Measurements from ENCODE around the gene NOXO1. TPM values are rescaled to one million over a fixed set of nuclear protein-coding genes. Genes with fewer than 3 reads are reported as not detected.
A peak's percentile ranks its signal among the peaks of the same experiment; 100 is the strongest.

NOXO1 gene
- total and polyA plus RNA-seq, 2 experiments from 2014 or later: 2.3 to 6.0 TPM

GRCh38 chr16:2024032-2024420, 42.8 kb upstream of the NOXO1 start:
- H2AFZ ChIP-seq: no peak overlapping the region
- peaks cover 8% of the 10 kb centered on the region for H4K20me1 ChIP-seq (ENCODE audit: insufficient read depth, poor library complexity, severe bottlenecking)
- no peaks in the 10 kb centered on the region for H3K9me3 ChIP-seq (ENCODE audit: low read depth)
- 94% methylated on average over 12 of the region's 12 CpGs for WGBS (ENCODE audit: low lambda C conversion rate, missing lambda C conversion rate)
- H3K79me2 ChIP-seq: peaks cover 20% of the 10 kb centered on the region
- peaks cover 45% of the 10 kb centered on the region for H3K4me1 ChIP-seq (ENCODE audit: insufficient read depth)
- DNase-seq (ENCODE audit: low spot score): no peak
- peak overlapping the region; percentile 82 for H3K27ac ChIP-seq
- peak overlapping the region; percentile 76 for H3K4me2 ChIP-seq
- H3K27me3 ChIP-seq: peaks cover 18% of the 10 kb centered on the region
- no peaks in the 10 kb centered on the region for H3K9me2 ChIP-seq (replicated peaks; ENCODE audit: insufficient read depth)
- H3K36me3 ChIP-seq (replicated peaks; ENCODE audit: insufficient read depth, low read depth): no peaks in the 10 kb centered on the region
- no peak for TF ChIP-seq EZH2phosphoT487 (IDR thresholded peaks at IDR 0.05; ENCODE audit: low read depth, severe bottlenecking, unreplicated experiment)
- no peak for TF ChIP-seq EZH2 (IDR thresholded peaks at IDR 0.05; ENCODE audit: borderline replicate concordance)
- TF ChIP-seq CTCF (IDR thresholded peaks at IDR 0.05; ENCODE audit: poor library complexity): no peak
- H3K4me3 ChIP-seq: no peak overlapping the region

DNA sequence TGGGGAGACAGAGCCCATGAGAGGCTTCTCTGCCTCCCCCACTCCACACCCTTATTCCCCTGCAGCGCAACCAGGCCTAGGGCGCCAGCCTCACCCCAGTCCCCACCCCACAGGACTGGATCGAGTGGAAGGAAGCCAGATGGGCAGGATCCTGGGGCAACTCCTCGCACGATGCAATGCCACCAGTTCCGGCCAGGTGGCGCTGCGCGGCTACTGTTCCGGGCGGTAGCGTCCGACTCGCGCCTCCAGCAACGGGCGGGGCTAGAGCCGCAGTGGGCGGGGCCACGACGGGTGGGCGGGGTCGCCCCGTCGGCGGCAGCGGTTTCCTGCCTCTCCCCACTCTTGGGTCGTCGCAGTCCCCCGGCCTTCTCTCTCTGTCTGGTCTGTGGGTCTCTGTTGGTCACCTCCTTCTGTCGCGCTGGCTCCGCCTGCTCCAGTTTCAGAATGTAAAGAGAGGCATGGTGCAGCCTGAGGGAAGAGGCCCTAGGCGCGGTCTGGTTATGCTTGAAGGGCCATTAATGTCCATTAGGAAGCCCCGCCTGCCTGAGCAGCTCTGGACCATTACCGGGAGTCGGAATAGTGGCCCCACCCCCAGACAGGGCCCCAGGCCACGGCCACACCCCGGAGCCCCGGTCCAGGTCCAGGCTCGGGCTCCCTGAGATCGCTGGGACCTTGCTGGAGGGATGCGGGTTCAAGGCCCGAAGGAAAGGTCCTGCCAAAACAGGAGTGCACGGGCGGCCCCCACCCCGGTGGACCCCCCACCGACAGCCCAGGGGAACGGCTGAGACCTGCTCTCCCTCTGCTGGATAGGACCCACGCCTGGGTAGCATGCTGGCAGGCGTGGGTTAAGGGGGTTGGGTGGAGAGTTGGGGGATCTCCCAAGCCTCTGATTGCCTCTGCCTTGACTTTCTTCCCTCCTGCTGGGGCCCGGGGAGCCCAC, 42.1 kb upstream of the NOXO1 start:
- H3K9me3 ChIP-seq (ENCODE audit: low read depth): no peaks in the 10 kb centered on the region
- peak; percentile 95 for DNase-seq (ENCODE audit: low spot score)
- peaks cover 8% of the 10 kb centered on the region for H4K20me1 ChIP-seq (ENCODE audit: insufficient read depth, poor library complexity, severe bottlenecking)
- H2AFZ ChIP-seq: peak overlapping the region; percentile 60
- no peaks in the 10 kb centered on the region for H3K9me2 ChIP-seq (replicated peaks; ENCODE audit: insufficient read depth)
- H3K4me1 ChIP-seq (ENCODE audit: insufficient read depth): peaks cover 42% of the 10 kb centered on the region
- no peak overlapping the region for H3K4me3 ChIP-seq
- H3K27me3 ChIP-seq: peaks cover 21% of the 10 kb centered on the region
- H3K36me3 ChIP-seq (replicated peaks; ENCODE audit: insufficient read depth, low read depth): no peaks in the 10 kb centered on the region
- H3K79me2 ChIP-seq: peaks cover 14% of the 10 kb centered on the region
- H3K4me2 ChIP-seq: peak overlapping the region; percentile 80
- peak overlapping the region; percentile 82 for H3K27ac ChIP-seq
- TF ChIP-seq CTCF (IDR thresholded peaks at IDR 0.05; ENCODE audit: poor library complexity) (peak; percentile 98), EZH2 (IDR thresholded peaks at IDR 0.05; ENCODE audit: borderline replicate concordance) (no peak)
- 15% methylated on average over 49 of the region's 53 CpGs for WGBS (ENCODE audit: low lambda C conversion rate, missing lambda C conversion rate)

DNA sequence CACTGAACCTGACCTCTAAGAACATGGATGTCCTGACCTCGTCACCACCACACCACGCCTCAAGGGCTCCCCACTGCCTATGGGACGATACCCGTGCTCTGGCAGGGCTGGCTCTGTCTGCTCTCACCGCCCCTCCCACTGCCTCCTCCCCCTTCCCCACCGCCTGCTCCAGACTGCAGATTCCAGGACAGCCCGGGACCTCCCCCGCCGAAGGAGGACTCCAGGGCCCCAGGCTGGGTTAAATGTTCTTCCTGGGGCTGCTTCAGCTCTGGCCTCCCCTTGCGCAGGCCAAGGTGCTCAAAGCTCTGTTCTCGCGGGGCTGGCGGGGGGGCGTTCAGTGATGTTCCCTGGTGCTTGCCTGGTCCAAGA, 41.4 kb upstream of the NOXO1 start:
- Histone ChIP-seq H3K4me2 (peak overlapping the region; percentile 80), H3K4me3 (no peak overlapping the region), H3K79me2 (peaks cover 8% of the 10 kb centered on the region), H3K36me3 (replicated peaks; ENCODE audit: insufficient read depth, low read depth) (no peaks in the 10 kb centered on the region), H3K27me3 (peaks cover 21% of the 10 kb centered on the region), H2AFZ (peak overlapping the region; percentile 60), H3K9me2 (replicated peaks; ENCODE audit: insufficient read depth) (no peaks in the 10 kb centered on the region), H4K20me1 (ENCODE audit: insufficient read depth, poor library complexity, severe bottlenecking) (peaks cover 3% of the 10 kb centered on the region), H3K4me1 (ENCODE audit: insufficient read depth) (peaks cover 36% of the 10 kb centered on the region), H3K9me3 (ENCODE audit: low read depth) (no peaks in the 10 kb centered on the region), H3K27ac (peak overlapping the region; percentile 15)
- TF ChIP-seq EZH2phosphoT487 (IDR thresholded peaks at IDR 0.05; ENCODE audit: low read depth, severe bottlenecking, unreplicated experiment) (no peak), CTCF (IDR thresholded peaks at IDR 0.05; ENCODE audit: poor library complexity) (no peak), EZH2 (IDR thresholded peaks at IDR 0.05; ENCODE audit: borderline replicate concordance) (no peak)
- WGBS (ENCODE audit: low lambda C conversion rate, missing lambda C conversion rate): 4% methylated on average over 13 of the region's 14 CpGs
- peak; percentile 69 for DNase-seq (ENCODE audit: low spot score)
